GM18870 (cell line): ENCODE measurements around the gene MTA1.
A peak's percentile ranks its signal among the peaks of the same experiment; 100 is the strongest.

Source experiments
- ATAC-seq: cut with Tn5 transposase; IDR thresholded peaks from one replicate; pipeline ENCODE4 v1.9.1; 2021; ENCODE audit warnings: moderate library complexity; ENCODE audit not compliant: unreplicated experiment

Gene MTA1

DNA sequence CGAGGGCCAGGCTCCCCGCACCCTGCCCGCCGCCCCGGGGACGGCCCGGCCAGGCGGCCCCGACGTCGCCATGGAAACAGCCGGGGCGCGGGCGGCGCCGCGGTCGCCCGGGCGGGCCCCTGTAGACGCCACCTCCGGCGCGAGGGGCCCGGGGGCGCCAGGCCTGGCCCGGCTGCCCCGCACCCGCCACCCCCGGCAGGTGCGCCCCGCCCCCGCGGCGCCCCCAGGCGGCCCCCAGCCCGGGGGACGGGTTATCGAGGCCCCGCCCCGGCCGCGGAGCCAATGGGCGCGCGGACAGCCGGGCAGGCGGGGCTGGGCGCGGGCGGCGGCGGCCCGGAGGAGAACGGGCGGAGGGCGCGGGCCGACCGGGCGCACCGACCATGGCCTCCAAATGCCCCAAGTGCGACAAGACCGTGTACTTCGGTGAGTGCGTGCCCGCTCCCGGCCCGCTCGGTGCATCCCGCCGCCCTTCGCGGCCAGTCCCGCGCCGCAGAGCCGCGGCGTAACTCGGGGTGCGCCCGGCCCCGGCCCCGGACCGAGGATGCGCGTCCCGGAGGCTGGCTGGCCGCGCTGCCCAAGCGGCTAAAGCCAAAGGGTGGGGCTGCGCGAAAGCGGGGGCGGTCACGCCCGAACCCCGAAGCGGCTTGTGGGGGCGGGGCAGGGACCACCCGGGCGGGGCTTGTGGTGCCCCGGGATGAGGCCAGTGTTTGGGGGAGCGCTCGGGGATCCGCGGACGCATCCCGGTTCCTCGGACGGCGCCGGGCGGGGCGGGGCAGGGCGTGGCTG, 55.0 kb downstream of the MTA1 start, which contains the start of gene CRIP2:
Gene CRIP2 (plus strand): TSS at position 339 of the 786 bp plus-strand sequence. CDS start 42 bp downstream, at position 381.
- ATAC-seq: no peak

DNA sequence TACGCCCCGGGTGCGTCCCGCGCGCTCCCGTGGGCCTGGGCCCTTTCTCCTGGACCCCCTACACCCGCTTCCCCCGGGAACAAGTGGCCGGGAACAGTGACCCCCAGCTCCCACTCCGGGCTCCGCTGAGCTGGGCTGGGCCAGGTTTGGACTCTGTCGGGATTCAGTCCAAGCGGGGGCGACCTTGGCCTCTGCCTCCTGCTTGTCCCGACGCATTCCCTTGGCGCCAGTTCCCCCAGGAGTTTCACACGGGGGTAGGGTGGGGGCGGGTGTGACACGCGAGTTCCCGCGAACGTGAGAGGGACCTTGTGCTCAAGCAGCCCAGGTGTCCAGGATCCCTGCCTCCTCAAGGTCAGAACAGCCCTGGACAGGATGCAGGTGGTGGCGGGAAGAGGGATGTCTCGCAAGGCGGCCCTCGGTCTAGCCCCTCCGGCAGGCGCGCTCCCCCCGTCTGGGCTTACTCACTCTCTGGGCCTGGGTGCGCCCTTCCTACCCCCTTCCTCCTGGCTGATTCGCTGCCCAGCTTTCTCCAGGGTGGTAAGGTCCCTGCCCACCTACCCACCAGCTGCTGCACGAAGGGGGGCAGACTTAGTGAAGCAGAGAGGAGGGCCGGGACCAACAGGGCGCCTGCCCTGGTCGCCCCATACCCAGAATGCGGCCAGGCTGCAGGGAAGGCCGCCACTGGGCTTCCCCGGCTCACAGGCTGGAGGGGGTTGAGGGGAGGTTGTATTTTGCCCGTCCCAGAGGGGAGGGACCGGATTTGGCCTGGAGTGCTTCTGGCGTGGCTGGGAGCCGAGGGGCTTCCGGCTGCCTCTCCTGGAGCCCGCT, 55.9 kb downstream of the MTA1 start:
- ATAC-seq: no peak

DNA sequence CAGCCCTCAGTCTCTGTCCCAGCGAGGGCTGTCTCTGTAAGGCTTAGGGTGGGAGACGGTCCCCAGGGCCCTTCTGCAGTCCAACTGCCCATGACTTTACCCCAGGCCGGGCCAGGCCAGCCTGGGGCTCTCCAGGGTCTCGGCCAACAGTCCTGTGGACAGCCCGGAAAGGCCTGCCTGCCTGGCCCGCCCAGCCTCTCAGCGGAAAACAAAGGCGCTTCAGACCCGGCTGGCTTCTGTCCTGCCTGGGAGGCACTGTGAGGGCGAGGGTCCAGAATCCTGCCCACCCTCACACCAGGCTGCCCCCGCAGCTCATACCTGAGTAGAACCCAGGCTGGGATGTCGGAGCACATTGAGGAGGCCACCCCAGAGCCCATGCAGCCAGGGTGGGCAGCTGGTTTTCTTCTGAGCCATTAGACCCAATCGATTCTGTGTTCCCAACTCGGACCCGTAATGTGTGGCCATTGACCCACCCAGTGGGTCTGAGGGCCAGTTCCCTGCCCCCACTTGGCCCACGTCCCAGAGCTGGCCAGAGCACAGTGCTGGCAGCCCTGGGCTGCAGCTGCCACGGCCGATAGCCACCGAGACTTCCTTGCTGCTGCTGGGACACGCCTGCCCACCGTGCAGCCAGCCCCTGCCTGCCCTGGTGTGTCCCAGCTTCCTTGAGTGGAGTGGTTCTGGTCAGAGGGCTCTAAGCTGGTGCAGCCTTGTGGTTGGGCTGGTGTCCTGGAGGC, 56.6 kb downstream of the MTA1 start:
- ATAC-seq: no peak

DNA sequence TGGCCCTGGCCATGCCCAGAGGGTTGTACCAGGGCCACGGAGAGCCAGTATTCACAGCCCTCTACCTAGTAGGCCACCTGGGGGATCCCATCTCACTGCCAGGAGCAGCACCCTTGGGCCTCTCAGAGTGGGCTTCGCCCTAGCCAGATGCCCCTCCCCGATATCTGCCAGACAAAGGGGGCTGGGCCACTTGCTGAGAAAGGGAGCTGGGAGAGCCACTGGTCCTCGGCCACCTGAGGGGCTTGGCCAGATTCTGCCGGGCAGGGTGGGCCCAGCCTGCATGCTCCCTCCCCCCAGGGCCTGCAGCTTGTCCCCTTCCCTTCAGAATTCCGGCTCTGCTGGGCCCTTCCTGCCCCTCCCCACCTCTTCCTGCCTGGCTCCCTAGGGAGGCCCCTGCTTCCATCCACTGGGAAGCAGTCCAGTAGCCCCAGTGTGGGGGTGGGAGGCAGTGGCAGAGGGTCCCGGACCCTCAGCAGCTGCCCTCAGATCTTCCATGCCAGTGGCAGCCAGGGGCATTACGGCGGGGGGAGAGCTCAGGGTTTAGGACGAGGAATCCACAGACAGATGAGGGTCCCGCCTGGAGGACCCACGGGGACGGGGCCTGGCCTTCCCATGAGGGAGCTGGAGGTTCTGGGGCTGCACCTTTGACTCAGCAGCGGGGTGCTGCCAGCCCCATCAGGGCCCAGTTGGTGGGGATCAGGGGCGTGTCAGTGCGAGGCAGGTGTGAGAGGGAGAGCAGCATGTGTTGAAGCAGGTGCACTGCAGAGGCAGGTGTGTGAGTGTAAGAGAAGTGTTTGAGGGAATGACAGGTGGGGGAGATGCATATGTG, 57.4 kb downstream of the MTA1 start:
- no peak for ATAC-seq

DNA sequence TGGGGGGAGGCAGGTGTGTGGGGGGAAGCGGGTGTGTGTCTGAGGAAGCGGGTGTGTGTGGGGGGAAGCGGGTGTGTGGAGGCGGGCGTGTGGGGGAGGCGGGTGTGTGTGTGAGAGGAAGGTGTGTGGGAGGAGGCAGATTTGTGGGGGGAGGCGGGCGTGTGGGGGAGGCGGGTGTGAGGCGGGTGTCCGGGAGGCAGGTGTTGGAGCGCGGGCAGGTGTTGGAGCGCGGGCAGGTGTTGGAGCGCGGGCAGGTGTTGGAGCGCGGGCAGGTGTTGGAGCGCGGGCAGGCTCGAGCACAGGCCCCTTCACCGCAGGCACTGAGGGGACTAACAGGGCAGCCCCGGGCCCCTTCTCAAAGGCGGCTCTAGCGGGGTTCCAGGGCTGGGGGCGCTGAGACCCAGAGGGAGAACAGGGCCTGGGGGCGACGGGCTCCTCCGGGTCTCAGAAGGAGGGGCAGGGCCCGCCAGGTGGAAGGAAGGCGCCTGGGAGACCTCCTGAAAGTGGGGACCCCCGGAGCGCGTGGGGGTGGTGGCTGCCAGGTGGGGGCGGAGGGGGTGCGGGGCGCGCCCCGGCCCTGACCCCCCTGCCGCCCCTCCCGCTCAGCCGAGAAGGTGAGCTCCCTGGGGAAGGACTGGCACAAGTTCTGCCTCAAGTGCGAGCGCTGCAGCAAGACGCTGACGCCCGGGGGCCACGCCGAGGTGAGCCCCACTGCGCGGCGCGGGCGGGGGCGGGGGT, 58.2 kb downstream of the MTA1 start:
- no peak for ATAC-seq

DNA sequence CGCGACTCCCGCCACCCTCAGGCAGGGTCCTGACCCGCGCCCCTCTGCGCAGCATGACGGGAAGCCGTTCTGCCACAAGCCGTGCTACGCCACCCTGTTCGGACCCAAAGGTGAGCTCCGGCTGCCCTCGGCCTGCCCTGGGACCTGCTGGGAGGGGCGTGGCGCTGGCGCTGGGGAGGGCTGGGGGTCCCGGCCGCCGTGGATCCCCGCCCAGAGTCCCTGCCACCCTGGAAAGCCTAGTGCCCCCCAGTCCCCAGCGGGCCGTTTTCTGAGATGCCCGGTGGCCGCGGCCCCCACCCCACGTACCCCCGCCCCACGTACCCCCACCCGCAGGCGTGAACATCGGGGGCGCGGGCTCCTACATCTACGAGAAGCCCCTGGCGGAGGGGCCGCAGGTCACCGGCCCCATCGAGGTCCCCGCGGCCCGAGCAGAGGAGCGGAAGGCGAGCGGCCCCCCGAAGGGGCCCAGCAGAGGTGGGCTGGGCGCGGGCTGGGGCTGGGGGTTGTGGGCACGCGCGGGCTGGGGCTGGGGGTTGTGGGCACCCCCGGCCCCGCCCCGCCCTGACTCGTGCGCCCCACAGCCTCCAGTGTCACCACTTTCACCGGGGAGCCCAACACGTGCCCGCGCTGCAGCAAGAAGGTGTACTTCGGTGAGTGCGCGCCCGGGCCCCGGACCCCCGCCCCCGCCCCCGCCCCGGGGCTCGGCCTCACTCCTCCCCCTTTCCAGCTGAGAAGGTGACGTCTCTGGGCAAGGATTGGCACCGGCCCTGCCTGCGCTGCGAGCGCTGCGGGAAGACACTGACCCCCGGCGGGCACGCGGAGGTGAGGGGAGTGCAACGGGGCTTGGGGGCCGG, 59.0 kb downstream of the MTA1 start:
- no peak for ATAC-seq

DNA sequence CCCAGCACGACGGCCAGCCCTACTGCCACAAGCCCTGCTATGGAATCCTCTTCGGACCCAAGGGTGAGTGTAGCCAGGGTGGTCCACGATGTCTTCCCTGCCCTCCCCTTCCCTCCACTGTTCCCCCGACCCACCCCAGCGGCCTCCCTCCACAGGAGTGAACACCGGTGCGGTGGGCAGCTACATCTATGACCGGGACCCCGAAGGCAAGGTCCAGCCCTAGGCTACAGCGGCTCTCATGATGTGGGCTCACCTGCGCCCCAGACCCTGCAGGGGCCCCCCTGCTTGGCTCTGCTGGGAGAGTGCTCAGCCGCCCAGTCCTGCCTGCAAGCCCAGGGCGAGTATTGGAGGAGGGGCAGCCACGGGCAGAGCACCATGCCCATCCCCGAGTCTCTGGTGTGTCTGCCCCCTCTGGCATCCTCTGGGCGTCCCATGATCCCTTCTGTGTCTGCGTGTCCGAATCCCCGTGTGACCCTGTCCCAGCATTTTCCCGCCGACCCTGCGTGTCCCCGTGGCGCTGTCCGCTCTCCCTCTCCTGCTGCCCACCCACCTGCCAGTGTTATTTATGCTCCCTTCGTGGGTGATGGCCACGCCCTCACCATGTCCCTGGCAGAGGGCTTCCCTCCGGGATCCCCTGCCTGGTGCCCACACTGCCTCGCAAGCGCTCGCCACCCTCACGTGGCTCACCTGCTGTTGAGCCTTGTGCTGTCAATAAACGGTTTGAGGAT, 60.0 kb downstream of the MTA1 start:
- ATAC-seq: no peak

DNA sequence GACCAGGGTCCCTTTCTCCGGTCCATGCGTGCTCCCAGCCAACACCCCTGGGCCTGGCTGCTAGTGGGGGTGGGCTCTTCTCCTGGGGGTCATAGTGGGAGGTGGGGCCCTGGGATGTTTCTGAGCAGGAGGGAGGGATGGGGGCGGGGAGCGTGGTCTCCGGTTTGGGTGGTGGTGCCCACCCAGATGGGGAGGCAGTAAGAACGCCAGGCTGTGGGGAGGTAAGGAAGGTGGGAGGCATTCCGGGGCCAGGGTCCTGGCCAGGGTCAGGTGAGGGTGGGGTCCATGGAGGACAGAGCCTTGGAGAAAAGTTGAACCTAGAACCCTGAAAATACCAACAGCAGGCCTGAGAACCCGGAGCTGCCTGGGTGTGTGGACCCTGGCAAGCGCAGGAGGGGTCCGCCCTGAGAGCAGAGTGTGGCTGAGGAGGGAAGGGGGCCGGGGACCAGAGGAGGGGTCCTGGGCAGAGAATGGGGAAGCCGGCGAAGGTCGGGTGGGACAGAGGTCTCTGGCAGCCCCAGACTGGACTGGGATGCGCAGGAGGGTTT, 60.6 kb downstream of the MTA1 start:
- ATAC-seq: no peak

DNA sequence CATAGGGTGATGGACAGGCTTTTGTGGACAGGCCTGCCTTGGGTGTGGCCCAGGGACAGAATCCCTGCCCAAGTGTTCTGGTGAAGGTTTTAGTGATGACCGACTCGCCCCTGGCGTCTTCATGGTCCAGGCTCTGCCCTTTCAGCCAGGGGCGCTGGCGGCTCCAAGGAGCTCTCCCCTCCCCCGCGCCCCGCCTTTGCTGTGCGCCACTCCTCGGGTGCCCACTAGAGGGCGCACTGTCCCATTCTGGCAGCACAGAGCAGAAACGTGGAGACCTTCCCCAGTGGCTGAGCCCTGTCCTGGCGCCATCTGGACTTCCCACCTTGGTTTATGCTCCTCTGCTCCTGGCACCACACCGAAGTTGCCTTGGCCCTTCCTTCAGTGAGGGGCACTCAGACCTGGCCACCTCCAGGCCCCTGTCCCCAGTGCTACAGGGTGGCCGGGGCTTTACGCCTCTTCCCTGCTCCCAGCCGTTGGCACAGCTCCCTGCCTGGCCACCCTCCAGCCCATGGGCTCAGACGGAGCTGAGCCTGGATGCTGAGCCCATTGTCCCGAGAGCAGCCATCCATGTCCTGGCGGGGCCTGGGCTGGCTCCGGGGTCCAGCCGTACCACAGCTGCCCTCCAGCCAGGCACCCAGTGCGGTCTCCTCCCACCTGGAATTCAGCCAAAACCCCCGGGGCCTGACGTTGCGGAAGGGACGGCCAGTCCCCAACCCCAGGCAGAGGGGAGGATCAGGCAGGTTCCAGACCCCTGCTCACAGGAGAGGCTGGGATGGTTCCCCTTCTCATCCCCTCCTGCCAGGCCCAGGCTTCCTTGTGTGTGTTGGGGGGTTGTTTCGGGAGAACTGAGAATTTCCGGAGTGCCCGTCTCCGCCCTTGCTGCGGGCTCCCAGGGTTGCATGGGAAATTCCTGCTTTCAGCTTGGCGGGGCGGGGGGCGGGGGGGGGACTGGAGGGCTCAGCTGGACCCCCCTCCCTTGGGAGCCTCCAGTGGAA, 61.5 kb downstream of the MTA1 start:
- ATAC-seq: peak; percentile 46

DNA sequence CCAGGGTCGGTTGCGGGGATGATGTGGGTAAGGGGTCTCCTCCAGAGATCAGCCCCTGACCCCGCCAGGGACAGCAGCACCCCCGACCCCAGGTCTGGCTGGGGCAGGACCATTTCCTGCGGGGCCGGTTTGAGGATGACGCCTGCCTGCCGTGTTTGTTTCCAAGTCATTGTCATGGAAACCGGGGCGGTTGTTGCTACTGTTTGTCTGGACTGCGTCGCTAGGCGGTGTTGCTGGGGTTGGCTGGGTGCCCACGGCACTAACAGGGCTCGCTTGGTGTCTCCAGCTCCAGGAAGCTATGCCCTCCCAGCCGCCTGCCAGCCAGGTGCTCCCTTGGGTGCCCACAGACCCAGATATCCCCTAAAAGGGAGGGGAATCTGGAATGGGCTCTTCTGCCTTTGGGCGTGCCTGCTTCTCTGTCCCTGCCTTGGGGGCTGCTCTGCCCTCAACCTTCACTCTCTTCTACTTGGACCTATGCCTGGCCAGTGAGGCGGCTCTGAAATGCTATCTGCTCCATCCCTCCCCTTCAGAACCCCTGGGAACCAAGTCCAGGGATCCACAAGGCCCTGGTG, 62.3 kb downstream of the MTA1 start:
- peak; percentile 44 for ATAC-seq

DNA sequence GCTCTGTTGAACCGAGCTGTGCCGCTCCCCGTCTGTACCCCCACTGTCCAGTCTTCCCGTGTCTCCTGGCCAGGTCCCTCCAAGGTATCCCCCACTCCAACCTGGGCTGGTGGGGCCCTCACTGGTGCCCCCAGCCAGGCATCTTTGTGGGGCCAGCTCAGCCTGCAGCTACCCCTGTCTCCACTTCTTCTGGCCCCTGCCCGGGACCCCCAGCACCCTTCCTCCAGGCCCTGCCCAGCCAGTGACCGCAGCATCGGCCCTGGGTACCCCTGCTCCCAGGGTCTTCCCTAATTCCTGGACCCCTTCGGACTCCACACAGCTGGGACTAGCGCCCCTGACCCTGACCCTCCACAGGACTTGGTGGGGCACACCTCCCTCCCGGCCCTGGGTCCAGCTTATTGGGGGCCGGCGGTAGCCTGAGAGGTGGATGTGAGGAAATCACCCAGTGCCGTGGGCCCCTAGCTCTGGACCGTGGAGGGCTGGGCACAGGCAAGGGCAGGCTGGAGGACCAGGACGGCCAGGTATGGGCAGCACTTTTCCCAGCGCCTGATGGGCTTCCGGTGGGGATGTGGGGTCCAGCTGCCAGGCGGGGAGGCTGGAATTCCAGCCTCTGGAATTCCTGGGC, 63.0 kb downstream of the MTA1 start:
- no peak for ATAC-seq

DNA sequence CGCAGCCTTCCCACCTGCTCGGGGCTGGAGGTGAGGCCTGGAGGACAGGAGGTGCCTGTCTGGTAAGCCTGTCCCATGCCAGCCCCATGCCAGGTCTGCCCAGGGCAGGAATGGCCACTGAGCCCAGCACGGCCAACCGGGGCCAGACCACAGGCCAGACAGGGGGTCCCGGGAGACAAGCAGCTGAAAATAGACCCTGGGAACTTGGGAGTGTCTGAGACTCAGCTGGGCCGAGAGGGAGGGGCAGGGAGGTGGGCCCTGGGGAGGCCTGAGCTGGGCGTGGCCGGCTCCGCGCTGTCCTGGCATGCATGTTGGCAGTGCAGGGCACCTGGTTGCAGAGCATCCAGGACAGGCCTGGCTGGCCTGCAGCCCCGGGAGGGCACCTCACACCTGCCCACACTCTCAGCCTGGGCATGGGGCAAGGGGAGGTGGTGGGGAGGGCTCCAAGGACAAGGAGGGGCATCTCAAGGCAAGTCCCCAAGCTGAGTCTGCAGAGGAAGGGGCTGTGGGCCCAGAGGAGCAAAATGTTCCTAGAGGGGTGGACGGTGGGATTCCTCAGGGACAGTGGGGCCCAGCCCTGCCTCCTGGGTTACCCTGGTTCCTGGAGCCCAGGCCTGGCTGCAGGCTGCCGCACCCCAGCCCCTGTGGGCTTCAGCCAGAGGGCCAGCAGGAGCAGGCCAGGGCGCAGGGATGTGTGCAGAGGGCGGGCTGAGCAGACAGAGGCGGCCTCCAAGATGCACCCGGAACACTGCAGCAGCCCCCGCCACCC, 63.9 kb downstream of the MTA1 start:
- ATAC-seq: no peak

DNA sequence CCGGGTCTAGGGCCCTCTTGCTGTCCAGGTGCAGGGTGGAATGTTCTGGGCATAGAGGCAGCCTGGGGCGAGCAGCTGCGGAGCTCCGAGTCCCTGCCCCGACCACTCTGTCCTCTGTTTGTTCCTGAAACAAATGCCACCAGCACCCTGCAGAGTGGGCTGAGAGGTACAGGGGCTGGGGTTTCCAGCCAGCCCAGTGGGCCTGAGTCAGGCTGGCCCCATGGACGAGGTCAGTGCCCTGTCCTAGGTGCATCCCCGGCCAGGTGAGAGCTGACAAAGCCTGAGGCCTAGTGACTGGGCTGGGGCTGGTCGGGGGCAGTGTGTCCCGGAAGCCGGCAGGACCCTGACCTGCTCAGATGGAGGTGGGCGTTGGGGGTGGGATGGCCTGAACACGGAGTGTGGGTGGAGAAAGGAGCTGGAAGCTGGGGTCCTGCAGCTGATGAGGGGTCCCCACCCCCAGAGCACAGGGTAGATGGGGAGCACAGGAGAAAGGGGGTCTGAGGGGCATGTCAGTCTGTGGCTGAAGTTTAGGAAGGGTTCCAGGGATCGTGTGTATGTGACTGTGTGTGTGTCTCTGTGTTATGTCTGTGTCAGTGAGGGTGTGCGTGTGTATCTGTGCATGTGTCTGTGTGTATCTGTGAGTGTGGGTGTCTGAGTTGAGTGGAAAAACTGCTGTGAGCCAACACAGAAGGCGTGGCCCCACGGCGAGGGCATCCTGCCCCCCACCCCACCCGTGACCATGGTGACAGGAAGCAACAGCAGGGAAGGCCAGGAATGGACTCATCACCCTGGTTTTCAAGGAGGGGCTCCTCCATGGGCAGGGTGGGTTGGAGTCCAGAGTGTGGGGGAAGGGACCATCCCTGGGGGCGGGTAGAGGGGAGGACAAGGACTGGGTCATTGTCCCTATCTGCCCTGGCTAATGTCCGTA, 64.7 kb downstream of the MTA1 start:
- ATAC-seq: no peak

DNA sequence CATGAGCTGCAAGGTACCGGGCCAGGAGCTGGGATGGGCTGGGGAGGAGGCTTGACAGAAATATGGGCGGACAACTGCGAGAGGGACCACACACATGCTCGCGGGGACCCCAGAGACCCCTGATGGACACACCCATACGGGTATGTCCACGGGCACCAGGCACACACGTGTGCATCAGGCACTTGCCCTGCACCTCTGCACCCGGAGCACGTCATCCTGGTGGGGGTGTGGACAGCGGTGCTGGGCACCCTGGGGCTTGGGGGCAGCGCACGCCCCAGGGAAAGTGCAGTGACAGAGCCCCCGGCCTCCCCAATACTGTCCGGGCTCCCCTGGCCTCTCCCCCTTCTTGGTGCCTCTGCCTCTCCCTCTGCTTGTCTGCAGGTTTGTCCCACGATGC, 65.4 kb downstream of the MTA1 start:
- ATAC-seq: no peak
